Progenitor cell of endocrine pancreas (in vitro differentiated cells): ENCODE data around the gene ZNF275. TPM values are rescaled to one million over a fixed set of nuclear protein-coding genes. Genes with fewer than 3 reads are reported as not detected.

ENCODE experiments used
- DNase-seq: peaks from one replicate; pipeline ENCODE4 v3.0.0; 2021; ENCODE audit warnings: low spot score; ENCODE audit not compliant: unreplicated experiment
- H3K27ac Mint-ChIP-seq: 2 replicates; pipeline ENCODE4 v1.8.0; 2021; ENCODE audit warnings: mild to moderate bottlenecking, moderate library complexity, mixed read lengths
- H3K27me3 Mint-ChIP-seq: 2 replicates; pipeline ENCODE4 v1.8.0; 2021; ENCODE audit warnings: mixed read lengths
- H3K36me3 Mint-ChIP-seq: 2 replicates; pipeline ENCODE4 v1.8.0; 2022; ENCODE audit warnings: mixed read lengths; ENCODE audit not compliant: insufficient read depth
- H3K4me1 Mint-ChIP-seq: 2 replicates; pipeline ENCODE4 v1.8.0; 2021; ENCODE audit warnings: low read depth, mixed read lengths
- H3K4me3 Mint-ChIP-seq: 2 replicates; pipeline ENCODE4 v1.8.0; 2021; ENCODE audit warnings: low read depth, mild to moderate bottlenecking, moderate library complexity, mixed read lengths
- H3K9me3 Mint-ChIP-seq: 2 replicates; pipeline ENCODE4 v1.8.0; 2021; ENCODE audit warnings: low read depth, mixed read lengths
- CTCF ChIP-seq: fragments of 200-600 bp; sonication (generic); IDR thresholded peaks from one replicate; pipeline ENCODE4 v1.5.0; 2021; ENCODE audit warnings: antibody characterized with exemption, mild to moderate bottlenecking; ENCODE audit not compliant: unreplicated experiment
- total RNA-seq: library from RNA; stranded (reverse); gene quantifications from 2 replicates; pipeline ENCODE4 v1.2.1, GENCODE V29; 2021

Gene ZNF275
- total RNA-seq, 1 donor from 2014 or later: 12.2 TPM

DNA sequence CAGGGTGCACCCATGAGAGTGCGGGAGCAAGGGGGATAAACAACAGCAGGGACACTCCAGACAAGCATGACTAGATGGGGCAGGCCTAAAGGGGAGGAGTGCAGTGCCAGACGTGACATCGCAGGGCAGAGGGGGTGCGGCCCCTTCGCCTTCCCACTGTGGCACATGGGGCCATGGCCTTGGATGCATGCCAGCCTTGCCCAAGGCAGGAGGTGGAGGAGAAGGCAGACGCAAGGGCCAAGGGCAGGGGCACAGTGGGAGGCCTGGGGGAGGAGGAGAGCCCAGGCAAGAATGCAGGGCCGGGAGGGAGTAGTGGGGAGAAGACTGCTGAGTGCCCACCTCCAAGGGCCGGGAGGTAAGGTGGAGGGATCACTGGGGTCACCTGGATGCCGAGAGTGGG is 45.6 kb downstream of the ZNF275 start:
- H3K4me3 Mint-ChIP-seq: no peak overlapping the region
- TF ChIP-seq CTCF: no peak
- no peak overlapping the region for H3K27ac Mint-ChIP-seq
- H3K27me3 Mint-ChIP-seq: no peaks in the 10 kb centered on the region
- H3K9me3 Mint-ChIP-seq: peaks cover 11% of the 10 kb centered on the region
- H3K36me3 Mint-ChIP-seq: no peaks in the 10 kb centered on the region
- H3K4me1 Mint-ChIP-seq: no peaks in the 10 kb centered on the region
- DNase-seq: no peak

GRCh38 chrX:153379971-153380581 is 46.1 kb downstream of the ZNF275 start:
- H3K4me1 Mint-ChIP-seq: no peaks in the 10 kb centered on the region
- no peaks in the 10 kb centered on the region for H3K27me3 Mint-ChIP-seq
- H3K4me3 Mint-ChIP-seq: no peak overlapping the region
- H3K36me3 Mint-ChIP-seq: no peaks in the 10 kb centered on the region
- no peak for DNase-seq
- H3K27ac Mint-ChIP-seq: no peak overlapping the region
- H3K9me3 Mint-ChIP-seq: peaks cover 11% of the 10 kb centered on the region
- TF ChIP-seq CTCF: no peak

DNA sequence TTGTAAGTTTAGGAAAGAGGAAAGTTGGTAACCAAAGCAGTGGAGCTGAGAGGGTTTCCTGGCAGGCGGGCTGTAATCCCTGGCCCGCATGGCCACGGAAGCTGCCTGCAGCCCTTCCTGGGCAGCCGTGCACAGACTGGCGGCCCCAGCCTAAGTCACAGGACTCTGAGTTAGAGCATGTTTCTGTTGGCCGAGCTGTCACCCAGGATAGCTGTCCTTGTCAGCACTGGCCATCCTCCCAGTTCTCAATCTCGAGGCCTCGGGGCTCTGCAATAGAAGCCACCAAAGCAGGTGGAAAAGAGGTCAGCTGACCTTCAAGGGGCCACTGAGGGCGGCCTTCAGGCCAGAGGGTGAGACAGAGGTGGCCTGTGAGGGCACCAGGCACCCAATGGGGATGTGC is 46.7 kb downstream of the ZNF275 start:
- no peak overlapping the region for H3K27ac Mint-ChIP-seq
- no peaks in the 10 kb centered on the region for H3K4me1 Mint-ChIP-seq
- H3K27me3 Mint-ChIP-seq: no peaks in the 10 kb centered on the region
- no peaks in the 10 kb centered on the region for H3K36me3 Mint-ChIP-seq
- no peak overlapping the region for H3K4me3 Mint-ChIP-seq
- TF ChIP-seq CTCF: no peak
- DNase-seq: no peak
- H3K9me3 Mint-ChIP-seq: peaks cover 11% of the 10 kb centered on the region

DNA sequence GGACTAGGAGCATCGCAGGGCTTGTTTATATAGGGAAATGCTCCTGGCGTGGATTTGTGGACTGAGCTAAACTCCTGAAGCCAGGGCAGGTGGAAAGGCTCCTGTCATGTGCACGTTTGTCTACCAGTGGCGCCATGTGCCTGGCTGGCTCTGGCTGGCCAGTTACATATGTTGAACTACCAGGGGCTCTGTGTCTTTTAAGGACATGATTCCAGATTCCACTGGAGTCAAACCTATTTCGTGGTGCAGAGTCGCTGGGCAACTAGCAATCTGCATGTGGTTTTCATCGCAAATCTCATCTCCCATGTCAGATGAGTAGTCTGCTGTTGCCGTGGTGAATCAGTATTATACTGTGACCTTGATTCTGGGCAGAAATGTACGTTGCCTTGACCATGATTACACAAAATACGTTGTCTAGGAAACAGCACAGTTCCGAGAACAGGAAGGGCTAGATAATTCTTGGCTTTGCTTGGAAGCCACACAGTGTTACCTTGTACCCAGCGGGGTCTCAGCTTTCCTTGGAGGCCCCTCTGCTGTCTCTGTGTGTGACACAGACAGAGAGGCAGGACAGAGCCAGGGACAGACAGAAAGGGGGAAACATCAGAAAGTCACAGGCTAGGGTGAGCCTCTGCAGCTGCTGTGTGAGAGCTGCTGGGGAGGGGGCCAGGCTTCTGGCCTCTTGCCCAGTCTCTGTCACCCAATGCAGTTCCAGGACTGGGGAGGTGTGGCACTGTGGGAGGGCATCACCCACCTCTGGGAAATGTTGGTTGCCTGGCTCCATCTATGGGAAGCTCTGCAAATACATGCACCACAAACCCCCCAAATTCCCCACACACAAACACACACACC is 48.0 kb downstream of the ZNF275 start:
- TF ChIP-seq CTCF: no peak
- H3K9me3 Mint-ChIP-seq: peaks cover 12% of the 10 kb centered on the region
- H3K27me3 Mint-ChIP-seq: no peaks in the 10 kb centered on the region
- H3K4me3 Mint-ChIP-seq: no peak overlapping the region
- no peaks in the 10 kb centered on the region for H3K36me3 Mint-ChIP-seq
- no peaks in the 10 kb centered on the region for H3K4me1 Mint-ChIP-seq
- H3K27ac Mint-ChIP-seq: no peak overlapping the region
- no peak for DNase-seq

DNA sequence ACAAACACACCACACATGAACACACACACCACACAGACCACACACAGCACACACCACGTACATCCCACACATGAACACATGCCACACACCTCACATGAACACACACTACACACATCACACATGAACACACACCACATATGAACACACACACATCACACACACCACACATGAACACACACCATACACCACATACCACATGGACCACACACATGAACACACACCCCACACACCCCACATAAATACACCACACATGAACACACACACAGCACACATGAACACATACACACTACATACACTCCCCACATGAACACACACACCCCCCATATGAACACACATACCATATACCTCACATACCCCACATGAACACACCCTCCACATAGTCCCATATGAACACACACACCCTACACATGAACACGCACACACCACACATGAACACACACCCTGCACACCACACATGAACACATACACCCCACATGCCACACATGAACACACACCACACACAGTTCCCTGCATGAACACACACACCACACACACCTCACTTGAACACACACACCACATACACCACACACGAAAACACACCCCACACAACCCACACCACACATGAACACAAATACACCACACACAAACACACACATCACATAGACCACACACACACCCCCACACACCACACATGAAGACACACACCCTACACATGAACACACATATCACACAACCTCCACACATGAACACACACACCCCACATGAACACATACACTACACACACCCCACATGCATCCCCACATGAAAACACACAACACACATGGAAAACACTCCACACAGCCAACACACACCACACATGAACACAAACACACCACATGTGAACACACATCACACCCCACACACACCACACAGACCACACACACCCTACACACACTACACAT is 48.9 kb downstream of the ZNF275 start:
- Mint-ChIP-seq H3K27me3 (no peaks in the 10 kb centered on the region), H3K4me1 (no peaks in the 10 kb centered on the region), H3K36me3 (no peaks in the 10 kb centered on the region), H3K4me3 (no peak overlapping the region), H3K9me3 (peaks cover 7% of the 10 kb centered on the region), H3K27ac (no peak overlapping the region)
- no peak for DNase-seq
- TF ChIP-seq CTCF: no peak
